Muscle of leg (tissue), 11 donors: Measurements from ENCODE around the gene PABPN1L. TPM values are rescaled to one million over a fixed set of nuclear protein-coding genes. Genes with fewer than 3 reads are reported as not detected.

Experiments
- DNase-seq: peaks from one replicate; pipeline ENCODE4 v3.0.0; 2013
- H3K27ac ChIP-seq: one replicate; pipeline ENCODE4 v1.5.1; 2013; ENCODE audit warnings: mild to moderate bottlenecking, low read length, control low read depth
- H3K27me3 ChIP-seq: one replicate; pipeline ENCODE4 v1.6.1; 2013; ENCODE audit warnings: low read length; ENCODE audit not compliant: control insufficient read depth, insufficient read depth
- H3K36me3 ChIP-seq: one replicate; pipeline ENCODE4 v1.6.1; 2013; ENCODE audit warnings: low read length; ENCODE audit not compliant: control insufficient read depth, insufficient read depth
- H3K4me1 ChIP-seq: one replicate; pipeline ENCODE4 v1.6.1; 2013; ENCODE audit warnings: low read length; ENCODE audit not compliant: control insufficient read depth, insufficient read depth
- H3K4me3 ChIP-seq: one replicate; pipeline ENCODE4 v1.5.1; 2013; ENCODE audit warnings: low read length, control low read depth
- H3K9me3 ChIP-seq: replicated peaks from 2 replicates; pipeline ENCODE4 v1.6.1; 2013; ENCODE audit warnings: low read depth, low read length; ENCODE audit not compliant: control insufficient read depth
- WGBS: methylation state at CpG from one replicate; pipeline ENCODE4 v1.1.5; 2013; ENCODE audit warnings: missing lambda C conversion rate; ENCODE audit not compliant: insufficient coverage; 5-methylcytosine and 5-hydroxymethylcytosine counted together
- polyA plus RNA-seq, 8 donors: library from polyadenylated mRNA; unstranded; fragments of 120-200 nt; gene quantifications; one replicate each; pipeline versions ENCODE4 v1.2.1 to v1.2.3, GENCODE V29; 2013; ENCODE audit warnings: inconsistent platforms in 1 of 8, low replicate concordance in 1 of 8; ENCODE audit not compliant: insufficient read length in 8 of 8, insufficient read depth in 1 of 8
- total RNA-seq: library from RNA; stranded (reverse); fragments of 120-200 nt; gene quantifications from one replicate; pipeline ENCODE4 v1.2.4, GENCODE V29; 2013

The PABPN1L gene
- total and polyA plus RNA-seq, 9 donors: 0.04 to 0.39 (median 0.14) TPM; not detected in 3

DNA sequence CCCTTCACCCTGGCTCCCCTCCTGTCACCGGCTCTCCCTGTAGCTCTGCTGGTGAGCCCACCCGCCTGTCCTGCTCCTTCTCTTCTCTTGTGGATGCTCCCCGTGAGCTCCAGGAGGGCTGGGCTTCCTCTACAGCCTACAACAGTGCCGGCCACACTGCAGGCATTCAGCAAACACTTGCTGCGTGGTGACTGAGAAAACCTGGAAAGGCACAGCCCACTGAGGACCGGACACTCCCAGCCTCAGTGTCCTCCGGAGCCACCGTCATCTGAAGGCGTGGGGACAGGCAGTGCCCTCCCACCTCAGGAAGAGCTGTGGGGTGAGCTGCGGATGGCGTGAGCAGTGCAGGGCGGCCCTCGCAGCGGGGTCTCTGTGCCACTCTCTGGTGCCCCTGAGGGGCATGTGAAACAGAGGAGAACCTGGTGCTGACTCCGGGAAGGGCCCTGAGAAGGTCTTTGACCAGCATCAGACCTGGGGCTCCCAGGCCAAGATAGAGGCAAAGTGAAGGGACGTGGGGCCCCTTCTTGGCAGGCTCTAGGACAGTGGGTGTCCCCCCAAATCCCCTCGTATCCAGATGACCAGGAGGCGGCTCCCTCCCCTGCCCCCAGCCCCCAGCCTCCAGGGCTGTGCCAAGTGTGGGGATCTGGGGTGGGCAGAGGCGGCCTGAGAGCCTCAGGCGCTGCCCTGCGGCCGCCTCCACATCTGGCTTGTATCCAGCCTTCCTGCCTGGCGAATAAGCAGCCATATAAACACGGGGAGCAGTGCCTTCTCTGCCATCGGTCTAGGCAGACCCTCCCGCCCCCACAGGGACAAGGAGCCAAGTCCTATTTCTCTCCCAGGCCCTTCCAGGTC, 44.0 kb upstream of the PABPN1L start:
- Histone ChIP-seq H3K27ac (no peak overlapping the region), H3K4me3 (no peak overlapping the region), H3K36me3 (peaks cover 10% of the 10 kb centered on the region), H3K4me1 (peaks cover 44% of the 10 kb centered on the region), H3K27me3 (no peaks in the 10 kb centered on the region), H3K9me3 (peaks cover 3% of the 10 kb centered on the region)
- DNase-seq: no peak
- 59% methylated on average over 20 of the region's 26 CpGs for WGBS

DNA sequence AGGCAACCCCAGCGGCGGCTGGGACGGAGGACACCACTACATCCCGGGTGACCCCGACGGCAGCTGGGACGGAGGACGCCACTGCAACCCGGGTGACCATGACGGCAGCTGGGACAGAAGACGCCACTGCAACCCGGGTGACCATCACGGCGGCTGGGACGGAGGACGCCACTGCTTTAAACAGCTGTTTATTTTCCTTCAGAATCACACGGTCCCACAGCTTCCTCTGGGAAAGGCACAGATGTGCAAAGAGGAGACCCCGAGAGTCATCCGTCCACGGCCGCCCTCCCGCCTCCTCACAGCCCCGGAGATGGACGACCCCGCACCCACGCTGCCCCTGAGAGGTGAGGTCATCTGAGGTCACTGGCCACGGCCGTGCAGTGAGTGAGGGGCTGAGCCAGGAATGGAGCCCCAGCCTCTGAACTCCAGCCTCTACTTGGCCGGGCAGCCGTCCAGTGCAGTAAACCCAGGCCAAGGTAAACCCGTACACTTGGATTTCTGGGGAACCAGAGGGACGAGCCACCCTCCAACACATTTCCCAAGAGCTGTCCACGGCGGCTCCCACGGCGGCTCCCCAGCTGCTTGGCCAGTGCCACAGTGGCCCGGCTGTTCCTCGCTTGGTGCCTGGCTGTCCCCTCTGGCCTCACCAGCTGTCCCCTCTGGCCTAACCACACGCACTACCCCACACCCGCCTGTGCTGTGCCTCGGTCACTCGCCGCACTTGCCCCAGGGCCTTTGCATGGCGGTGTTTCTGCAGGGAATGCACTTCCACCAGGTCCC, 43.2 kb upstream of the PABPN1L start:
- WGBS: 61% methylated on average over 31 of the region's 44 CpGs
- peaks cover 10% of the 10 kb centered on the region for H3K36me3 ChIP-seq
- H3K9me3 ChIP-seq: peaks cover 3% of the 10 kb centered on the region
- peaks cover 49% of the 10 kb centered on the region for H3K4me1 ChIP-seq
- peak; percentile 42 for DNase-seq
- no peak overlapping the region for H3K4me3 ChIP-seq
- no peak overlapping the region for H3K27ac ChIP-seq
- H3K27me3 ChIP-seq: no peaks in the 10 kb centered on the region

DNA sequence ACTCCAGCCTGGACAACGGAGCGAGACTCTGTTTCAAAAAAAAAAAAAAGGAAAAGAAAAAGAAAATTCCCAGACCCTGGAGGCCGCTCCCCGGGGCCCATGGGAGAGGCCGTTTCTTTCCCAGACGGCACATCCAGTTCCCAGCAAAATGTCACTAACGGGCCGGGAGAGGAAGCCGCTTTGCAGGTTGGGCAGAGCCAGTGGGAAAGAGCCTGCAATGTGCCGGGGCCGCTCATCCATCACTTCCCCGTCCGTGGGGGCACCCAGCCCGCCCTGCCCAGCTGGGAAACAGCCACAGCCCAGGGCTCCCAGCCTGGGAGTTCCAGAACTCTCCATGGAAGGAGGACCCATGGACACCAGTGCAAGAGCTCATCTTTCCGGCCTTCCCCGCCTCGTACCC, 41.8 kb upstream of the PABPN1L start:
- H3K4me3 ChIP-seq: no peak overlapping the region
- no peak overlapping the region for H3K27ac ChIP-seq
- peaks cover 2% of the 10 kb centered on the region for H3K9me3 ChIP-seq
- peaks cover 5% of the 10 kb centered on the region for H3K36me3 ChIP-seq
- 75% methylated on average over 17 of the region's 17 CpGs for WGBS
- H3K4me1 ChIP-seq: peaks cover 55% of the 10 kb centered on the region
- H3K27me3 ChIP-seq: no peaks in the 10 kb centered on the region
- no peak for DNase-seq

DNA sequence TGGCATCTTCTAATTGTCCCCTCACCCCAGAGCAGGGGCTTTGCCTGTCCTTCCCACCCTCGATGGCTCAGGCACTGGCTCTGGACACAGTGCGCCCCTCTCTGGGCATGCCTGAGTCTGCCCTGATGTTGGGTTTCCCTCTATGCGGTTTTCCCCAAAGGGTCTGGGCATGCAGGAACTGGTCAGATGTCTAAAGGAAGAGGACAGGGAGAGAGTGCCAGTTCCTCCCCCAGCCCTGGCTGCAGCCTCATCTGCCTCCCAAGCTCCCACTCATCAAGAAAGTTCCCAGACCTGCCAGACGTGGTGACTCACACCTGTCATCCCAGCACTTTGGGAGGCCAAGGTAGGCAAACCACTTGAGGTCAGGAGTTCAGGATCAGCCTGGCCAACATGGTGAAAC, 41.3 kb upstream of the PABPN1L start:
- H3K9me3 ChIP-seq: no peaks in the 10 kb centered on the region
- no peak for DNase-seq
- H3K4me1 ChIP-seq: peaks cover 60% of the 10 kb centered on the region
- peaks cover 2% of the 10 kb centered on the region for H3K36me3 ChIP-seq
- H3K4me3 ChIP-seq: no peak overlapping the region
- no peak overlapping the region for H3K27ac ChIP-seq
- 71% methylated on average over 2 of the region's 4 CpGs for WGBS
- no peaks in the 10 kb centered on the region for H3K27me3 ChIP-seq

DNA sequence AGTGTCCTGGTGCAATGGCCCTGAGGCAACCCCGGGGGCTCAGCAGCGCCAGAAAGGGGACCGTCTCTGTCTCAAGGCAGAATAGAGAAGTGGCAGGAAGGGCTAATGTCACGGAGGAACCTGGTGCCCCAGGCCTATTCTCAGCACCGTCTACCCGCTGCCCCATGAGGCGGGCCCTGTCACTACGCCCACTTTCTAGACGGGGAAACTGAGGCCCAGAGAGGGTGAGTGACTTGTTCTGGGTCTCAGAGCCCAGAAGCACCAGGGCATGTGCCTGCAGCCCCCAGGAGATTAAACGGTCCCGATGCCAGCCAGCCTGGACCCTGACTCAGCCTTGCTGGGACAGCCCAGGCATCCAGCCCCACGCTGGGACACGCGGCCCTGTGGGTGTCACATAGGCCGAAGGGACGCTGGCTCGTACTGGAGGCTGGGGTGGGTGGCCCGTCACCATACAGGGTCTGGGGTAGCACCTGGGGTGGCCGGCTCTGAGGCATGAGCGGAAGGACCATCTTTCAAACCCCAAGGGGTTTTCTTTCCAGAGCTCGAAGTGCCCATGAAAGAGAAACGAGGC, 40.2 kb upstream of the PABPN1L start:
- Histone ChIP-seq H3K27me3 (no peaks in the 10 kb centered on the region), H3K4me3 (no peak overlapping the region), H3K9me3 (no peaks in the 10 kb centered on the region), H3K27ac (no peak overlapping the region), H3K4me1 (peaks cover 64% of the 10 kb centered on the region), H3K36me3 (peaks cover 2% of the 10 kb centered on the region)
- WGBS: 87% methylated on average over 21 of the region's 22 CpGs
- DNase-seq: no peak

DNA sequence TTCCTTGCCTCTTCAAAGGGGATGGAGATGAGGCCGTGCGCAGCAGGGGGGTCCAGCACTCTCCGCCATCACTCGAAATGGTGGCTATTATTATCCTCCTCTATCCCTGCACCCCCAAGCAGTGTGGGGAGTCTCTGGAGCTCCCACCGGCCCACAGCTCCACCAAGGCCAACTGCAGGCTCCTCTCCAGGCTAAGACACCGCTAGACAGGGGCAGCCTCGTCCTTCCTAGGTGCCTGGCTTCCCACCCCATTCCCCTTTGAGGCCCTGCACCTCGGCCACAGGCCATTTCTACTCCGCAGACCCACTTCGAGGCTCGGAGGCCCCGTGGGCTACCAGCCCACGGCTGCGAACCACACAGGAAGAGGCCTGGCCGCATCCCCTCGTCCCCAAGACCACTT, 39.6 kb upstream of the PABPN1L start:
- no peaks in the 10 kb centered on the region for H3K27me3 ChIP-seq
- peaks cover 7% of the 10 kb centered on the region for H3K36me3 ChIP-seq
- 78% methylated on average over 16 of the region's 16 CpGs for WGBS
- H3K27ac ChIP-seq: no peak overlapping the region
- H3K4me1 ChIP-seq: peaks cover 64% of the 10 kb centered on the region
- H3K9me3 ChIP-seq: no peaks in the 10 kb centered on the region
- DNase-seq: no peak
- H3K4me3 ChIP-seq: no peak overlapping the region

DNA sequence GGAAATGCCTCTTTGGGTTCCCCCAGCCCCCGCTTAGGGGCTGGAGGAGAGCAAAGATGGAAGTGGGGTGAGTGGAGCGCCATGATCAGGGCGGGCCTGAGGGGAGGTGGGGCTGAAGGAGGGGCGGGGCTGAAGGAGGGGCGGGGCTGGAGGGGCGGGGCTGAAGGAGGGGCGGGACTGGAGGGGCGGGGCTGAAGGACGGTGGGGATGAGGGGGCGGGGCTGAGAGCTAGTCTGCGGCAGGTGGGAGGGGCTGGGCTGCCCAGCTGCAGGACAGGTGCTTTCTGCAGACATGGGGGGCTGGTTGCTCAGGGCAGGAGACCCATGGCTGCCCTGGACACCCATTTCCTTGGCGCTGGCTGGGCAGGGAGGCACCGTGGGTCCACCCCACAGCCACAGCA, 39.1 kb upstream of the PABPN1L start:
- Histone ChIP-seq H3K4me3 (no peak overlapping the region), H3K4me1 (peaks cover 63% of the 10 kb centered on the region), H3K9me3 (no peaks in the 10 kb centered on the region), H3K36me3 (peaks cover 11% of the 10 kb centered on the region), H3K27ac (no peak overlapping the region), H3K27me3 (no peaks in the 10 kb centered on the region)
- no peak for DNase-seq
- WGBS: 32% methylated on average over 3 of the region's 13 CpGs

DNA sequence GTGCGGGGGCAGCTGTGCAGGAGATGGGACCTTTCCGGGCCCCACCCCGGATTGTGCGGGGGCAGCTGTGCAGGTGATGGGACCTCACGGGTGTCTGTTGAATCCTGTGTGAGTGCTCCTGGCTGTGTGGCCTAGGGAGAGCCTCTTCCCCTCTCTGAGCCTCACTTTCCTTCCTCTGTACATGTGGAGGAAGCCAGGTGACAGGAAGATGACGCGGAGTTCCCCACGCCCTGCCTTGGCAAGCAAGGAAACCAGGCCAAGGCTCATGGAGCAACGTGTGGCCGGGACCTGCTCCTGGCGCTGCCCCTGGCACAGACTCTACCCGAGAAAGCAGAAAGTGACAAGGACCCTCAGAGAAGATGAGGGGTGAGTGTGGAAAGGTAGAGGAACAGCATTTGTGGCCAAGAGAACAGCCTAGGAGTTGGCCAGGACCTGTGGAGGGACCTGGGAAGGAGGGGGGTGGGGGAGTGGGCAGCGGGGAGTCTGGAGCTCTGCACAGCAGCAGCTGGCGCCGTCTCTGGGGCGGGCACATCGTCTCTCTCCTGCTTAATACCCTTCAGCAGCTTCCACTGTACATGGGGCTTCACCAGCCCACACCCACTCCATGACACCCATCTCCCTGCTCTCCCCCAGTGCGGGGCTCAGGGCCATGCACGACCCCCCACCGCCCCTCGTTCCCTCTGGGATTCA, 38.4 kb upstream of the PABPN1L start:
- no peak overlapping the region for H3K4me3 ChIP-seq
- no peak overlapping the region for H3K27ac ChIP-seq
- H3K36me3 ChIP-seq: peaks cover 11% of the 10 kb centered on the region
- WGBS: 63% methylated on average over 8 of the region's 21 CpGs
- no peak for DNase-seq
- peaks cover 61% of the 10 kb centered on the region for H3K4me1 ChIP-seq
- no peaks in the 10 kb centered on the region for H3K9me3 ChIP-seq
- no peaks in the 10 kb centered on the region for H3K27me3 ChIP-seq

DNA sequence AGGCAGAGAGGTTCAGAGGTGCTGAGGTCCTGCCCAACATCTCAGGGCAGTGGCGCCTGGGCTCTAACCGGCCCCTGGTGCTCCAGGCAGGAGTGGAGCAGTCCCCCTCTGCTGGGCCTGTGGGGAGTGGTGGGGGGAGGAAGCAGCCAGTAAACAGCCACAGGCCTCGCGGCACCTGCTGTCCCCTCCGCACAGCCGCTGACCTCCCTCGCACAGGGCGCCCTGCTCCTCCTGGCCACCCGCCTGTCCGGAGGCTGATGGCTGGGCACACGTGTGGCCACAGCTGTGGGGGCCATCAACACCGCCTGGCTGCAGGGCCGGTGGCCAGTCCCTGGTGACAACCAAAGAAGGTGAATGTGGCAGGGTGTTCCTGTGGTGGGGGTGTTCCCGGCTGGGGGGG, 36.8 kb upstream of the PABPN1L start:
- Histone ChIP-seq H3K36me3 (peaks cover 13% of the 10 kb centered on the region), H3K27ac (no peak overlapping the region), H3K4me1 (peaks cover 54% of the 10 kb centered on the region), H3K4me3 (no peak overlapping the region), H3K9me3 (no peaks in the 10 kb centered on the region), H3K27me3 (no peaks in the 10 kb centered on the region)
- peak; percentile 75 for DNase-seq
- WGBS: 50% methylated on average over 2 of the region's 14 CpGs

DNA sequence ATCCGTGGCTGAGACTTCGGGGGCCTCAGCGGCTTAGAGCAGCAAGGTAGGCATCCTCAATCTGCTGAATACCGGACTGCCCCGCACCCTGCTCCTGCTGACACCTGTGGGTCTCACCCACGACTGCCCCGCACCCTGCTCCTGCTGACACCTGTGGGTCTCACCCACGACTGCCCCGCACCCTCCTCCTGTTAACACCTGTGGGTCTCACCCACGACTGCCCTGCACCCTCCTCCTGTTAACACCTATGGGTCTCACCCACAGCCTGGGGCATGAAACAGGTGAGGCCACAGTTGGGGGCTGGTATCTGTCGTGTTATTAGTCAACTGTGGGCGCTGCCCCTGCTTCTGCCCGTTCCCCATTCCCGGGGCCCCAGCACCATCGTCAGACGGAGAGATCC, 36.3 kb upstream of the PABPN1L start:
- DNase-seq: no peak
- Histone ChIP-seq H3K27me3 (no peaks in the 10 kb centered on the region), H3K4me3 (no peak overlapping the region), H3K4me1 (peaks cover 59% of the 10 kb centered on the region), H3K27ac (no peak overlapping the region), H3K9me3 (no peaks in the 10 kb centered on the region), H3K36me3 (peaks cover 15% of the 10 kb centered on the region)
- 84% methylated on average over 12 of the region's 16 CpGs for WGBS
